ENCODE measurements around the gene LIN37. TPM values are rescaled to one million over a fixed set of nuclear protein-coding genes. Genes with fewer than 3 reads are reported as not detected.
A peak's percentile ranks its signal among the peaks of the same experiment; 100 is the strongest.
"Not testable (repeated sequence)": the region's sequence is repeated elsewhere in the genome, so short reads cannot be mapped to it uniquely, and the experiment has no call there.

The LIN37 gene
- polyA plus RNA-seq, 10 donors: 7.9 to 13.1 (median 9.6) TPM

GRCh38 chr19:35718345-35719041, 29.9 kb upstream of the LIN37 start:
- peak in 1 of 3 donors; percentile 54 for DNase-seq

- no peak for DNase-seq
These were observed 28.8 kb upstream of the LIN37 start for GRCh38 chr19:35719402-35720162.

GRCh38 chr19:35720163-35720524, 28.2 kb upstream of the LIN37 start:
- no peak for DNase-seq

- DNase-seq: no peak
These were observed 27.7 kb upstream of the LIN37 start for GRCh38 chr19:35720648-35721047.

- DNase-seq: no peak
These were observed 27.0 kb upstream of the LIN37 start for GRCh38 chr19:35721374-35721773.

GRCh38 chr19:35722461-35722860, 25.9 kb upstream of the LIN37 start:
- DNase-seq: no peak

- DNase-seq: no peak
These were observed 25.5 kb upstream of the LIN37 start for GRCh38 chr19:35722897-35723296.

- no peak for DNase-seq
These were observed 24.7 kb upstream of the LIN37 start for GRCh38 chr19:35723671-35724070.

GRCh38 chr19:35724132-35724531, 24.2 kb upstream of the LIN37 start:
- not testable (repeated sequence) for DNase-seq

- DNase-seq: no peak
These were observed 23.8 kb upstream of the LIN37 start for GRCh38 chr19:35724560-35724959.

- DNase-seq: no peak
These were observed 23.0 kb upstream of the LIN37 start for GRCh38 chr19:35725216-35725861.

GRCh38 chr19:35727053-35727955, 21.1 kb upstream of the LIN37 start:
- DNase-seq: no peak

GRCh38 chr19:35727956-35728706, 20.2 kb upstream of the LIN37 start:
- DNase-seq: no peak

GRCh38 chr19:35729021-35729420, 19.4 kb upstream of the LIN37 start:
- no peak for DNase-seq

GRCh38 chr19:35729763-35730162, 18.6 kb upstream of the LIN37 start:
- DNase-seq: no peak

GRCh38 chr19:35730326-35730725, 18.1 kb upstream of the LIN37 start:
- no peak for DNase-seq

- DNase-seq: no peak
These were observed 17.0 kb upstream of the LIN37 start for GRCh38 chr19:35731353-35731752.

- no peak for DNase-seq
These were observed 16.5 kb upstream of the LIN37 start for GRCh38 chr19:35731779-35732405.

GRCh38 chr19:35732540-35733179, 15.7 kb upstream of the LIN37 start:
- DNase-seq: no peak

Data from muscle of back (tissue), 11 donors.